Parathyroid adenoma (tissue), 2 donors: ENCODE data around the gene ELOVL6.

Experiments used
- H2AFZ ChIP-seq: fragments of 300-600 bp; sonication (generic); one replicate; pipeline ENCODE4 v1.7.0; 2017; ENCODE audit warnings: antibody characterized with exemption, mild to moderate bottlenecking
- H3K27ac ChIP-seq: fragments of 300-600 bp; sonication (generic); one replicate; pipeline ENCODE4 v1.7.0; 2017
- H3K27me3 ChIP-seq: fragments of 300-600 bp; sonication (generic); one replicate; pipeline ENCODE4 v1.7.0; 2017; ENCODE audit warnings: low read length; ENCODE audit not compliant: control insufficient read depth, insufficient read depth
- H3K36me3 ChIP-seq: fragments of 300-600 bp; sonication (generic); one replicate; pipeline ENCODE4 v1.7.0; 2017; ENCODE audit warnings: low read length; ENCODE audit not compliant: control insufficient read depth, insufficient read depth
- H3K4me1 ChIP-seq: fragments of 300-600 bp; sonication (generic); one replicate; pipeline ENCODE4 v1.7.0; 2017; ENCODE audit warnings: control low read depth
- H3K4me2 ChIP-seq: fragments of 300-600 bp; sonication (generic); one replicate; pipeline ENCODE4 v1.7.0; 2017; ENCODE audit warnings: low read length
- H3K4me3 ChIP-seq: fragments of 300-600 bp; sonication (generic); one replicate; pipeline ENCODE4 v1.7.0; 2017; ENCODE audit warnings: low read depth, low read length
- H3K79me2 ChIP-seq: fragments of 300-600 bp; sonication (generic); one replicate; pipeline ENCODE4 v1.7.0; 2017; ENCODE audit warnings: control low read depth
- H3K9ac ChIP-seq: fragments of 300-600 bp; sonication (generic); one replicate; pipeline ENCODE4 v1.7.0; 2017; ENCODE audit warnings: mild to moderate bottlenecking
- H3K9me3 ChIP-seq: fragments of 300-600 bp; sonication (generic); one replicate; pipeline ENCODE4 v1.7.0; 2017; ENCODE audit warnings: low read length; ENCODE audit not compliant: control insufficient read depth
- TF ChIP-seq, protein P1 (sequence below): fragments of 300-600 bp; sonication (generic); IDR thresholded peaks from one replicate; pipeline ENCODE4 v1.7.0; 2017; ENCODE audit warnings: antibody characterized with exemption, mild to moderate bottlenecking
- donor health status: primary hyperparathyroidism.

ELOVL6 gene

GRCh38 chr4:110003401-110004187 is 194.8 kb downstream of the ELOVL6 start:
- TF ChIP-seq, protein P1, sequence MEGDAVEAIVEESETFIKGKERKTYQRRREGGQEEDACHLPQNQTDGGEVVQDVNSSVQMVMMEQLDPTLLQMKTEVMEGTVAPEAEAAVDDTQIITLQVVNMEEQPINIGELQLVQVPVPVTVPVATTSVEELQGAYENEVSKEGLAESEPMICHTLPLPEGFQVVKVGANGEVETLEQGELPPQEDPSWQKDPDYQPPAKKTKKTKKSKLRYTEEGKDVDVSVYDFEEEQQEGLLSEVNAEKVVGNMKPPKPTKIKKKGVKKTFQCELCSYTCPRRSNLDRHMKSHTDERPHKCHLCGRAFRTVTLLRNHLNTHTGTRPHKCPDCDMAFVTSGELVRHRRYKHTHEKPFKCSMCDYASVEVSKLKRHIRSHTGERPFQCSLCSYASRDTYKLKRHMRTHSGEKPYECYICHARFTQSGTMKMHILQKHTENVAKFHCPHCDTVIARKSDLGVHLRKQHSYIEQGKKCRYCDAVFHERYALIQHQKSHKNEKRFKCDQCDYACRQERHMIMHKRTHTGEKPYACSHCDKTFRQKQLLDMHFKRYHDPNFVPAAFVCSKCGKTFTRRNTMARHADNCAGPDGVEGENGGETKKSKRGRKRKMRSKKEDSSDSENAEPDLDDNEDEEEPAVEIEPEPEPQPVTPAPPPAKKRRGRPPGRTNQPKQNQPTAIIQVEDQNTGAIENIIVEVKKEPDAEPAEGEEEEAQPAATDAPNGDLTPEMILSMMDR = no peak
- no peaks in the 10 kb centered on the region for H3K27me3 ChIP-seq
- no peak overlapping the region for H3K27ac ChIP-seq
- H2AFZ ChIP-seq = no peak overlapping the region
- no peaks in the 10 kb centered on the region for H3K79me2 ChIP-seq
- no peaks in the 10 kb centered on the region for H3K4me1 ChIP-seq
- H3K36me3 ChIP-seq = no peaks in the 10 kb centered on the region
- H3K9me3 ChIP-seq = no peaks in the 10 kb centered on the region
- H3K4me2 ChIP-seq = no peak overlapping the region
- H3K4me3 ChIP-seq = no peak overlapping the region
- H3K9ac ChIP-seq = no peak overlapping the region

DNA sequence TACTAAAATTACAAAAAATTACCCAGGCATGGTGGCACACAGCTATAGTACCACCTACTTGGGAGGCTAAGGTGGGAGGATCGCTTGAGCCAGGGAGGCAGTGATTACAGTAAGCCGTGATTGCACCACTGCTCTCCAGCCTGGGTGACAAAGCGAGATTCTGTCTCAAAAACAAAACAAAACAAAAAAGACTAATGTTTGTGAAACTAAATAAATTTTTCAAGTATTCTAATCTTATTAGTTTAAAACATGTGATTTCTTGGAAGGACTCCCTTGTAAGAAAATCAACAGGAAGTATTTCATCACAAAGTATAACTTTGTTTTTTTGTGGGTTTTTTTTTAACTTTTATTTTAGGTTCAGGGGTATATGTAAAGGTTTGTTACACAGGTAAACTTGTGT is 196.1 kb downstream of the ELOVL6 start:
- Histone ChIP-seq H3K4me3 (no peak overlapping the region), H3K9ac (no peak overlapping the region), H3K4me1 (no peaks in the 10 kb centered on the region), H3K9me3 (no peaks in the 10 kb centered on the region), H3K27me3 (no peaks in the 10 kb centered on the region), H3K36me3 (no peaks in the 10 kb centered on the region), H3K79me2 (no peaks in the 10 kb centered on the region), H3K27ac (no peak overlapping the region), H3K4me2 (no peak overlapping the region), H2AFZ (no peak overlapping the region)
- TF ChIP-seq, protein P1 = no peak

DNA sequence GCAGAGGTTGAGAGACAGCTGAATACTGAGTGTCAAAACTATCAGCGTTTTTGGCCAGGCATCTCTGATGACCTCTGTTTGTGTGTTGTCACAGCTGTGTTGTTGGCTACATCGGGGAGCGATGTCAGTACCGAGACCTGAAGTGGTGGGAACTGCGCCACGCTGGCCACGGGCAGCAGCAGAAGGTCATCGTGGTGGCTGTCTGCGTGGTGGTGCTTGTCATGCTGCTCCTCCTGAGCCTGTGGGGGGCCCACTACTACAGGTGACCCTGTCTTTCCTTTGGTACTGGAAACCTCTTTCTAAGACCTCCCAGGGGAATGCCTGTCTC is 198.9 kb downstream of the ELOVL6 start:
- Histone ChIP-seq H3K4me1 (no peaks in the 10 kb centered on the region), H3K4me2 (no peak overlapping the region), H3K79me2 (no peaks in the 10 kb centered on the region), H3K27me3 (no peaks in the 10 kb centered on the region), H3K27ac (no peak overlapping the region), H3K36me3 (no peaks in the 10 kb centered on the region), H3K4me3 (no peak overlapping the region), H3K9ac (no peak overlapping the region), H3K9me3 (no peaks in the 10 kb centered on the region), H2AFZ (no peak overlapping the region)
- TF ChIP-seq, protein P1 = no peak

DNA sequence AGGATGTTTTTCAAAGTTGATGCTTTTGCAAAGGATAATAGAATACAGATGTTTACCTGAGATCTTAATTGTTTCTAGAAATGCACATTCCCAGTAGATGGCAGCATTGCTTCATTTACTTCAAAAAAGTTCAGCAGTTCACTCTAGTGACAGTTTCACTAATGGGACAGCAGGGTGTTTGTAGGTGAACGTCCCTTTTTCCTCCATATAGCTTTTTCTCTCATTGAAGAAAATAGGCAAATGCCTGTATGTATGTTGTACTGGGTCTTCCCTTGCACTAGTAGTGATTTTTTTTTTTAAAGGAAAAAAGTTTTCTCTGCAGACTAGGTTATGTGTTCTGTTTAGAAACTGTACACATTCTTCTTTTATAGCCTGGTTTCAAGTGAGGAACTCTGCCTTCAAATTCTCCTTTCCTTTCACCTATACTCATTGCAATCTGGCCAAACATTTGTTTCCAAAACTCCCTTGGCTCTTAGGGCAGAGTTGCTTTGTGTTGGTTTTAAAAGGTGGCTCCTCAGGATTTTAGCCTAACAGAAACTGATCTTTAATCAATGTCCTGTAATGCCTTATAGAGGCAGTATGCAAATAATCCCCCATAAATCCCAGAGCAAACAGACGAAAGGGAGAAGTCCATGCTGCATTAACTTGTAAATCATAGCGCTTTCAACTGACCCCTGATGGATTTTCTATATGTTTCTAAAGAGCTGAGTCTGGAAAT is 199.4 kb downstream of the ELOVL6 start:
- no peaks in the 10 kb centered on the region for H3K4me1 ChIP-seq
- no peak overlapping the region for H3K4me2 ChIP-seq
- H3K27me3 ChIP-seq = no peaks in the 10 kb centered on the region
- H3K4me3 ChIP-seq = no peak overlapping the region
- H3K27ac ChIP-seq = no peak overlapping the region
- H3K79me2 ChIP-seq = no peaks in the 10 kb centered on the region
- no peak overlapping the region for H3K9ac ChIP-seq
- H2AFZ ChIP-seq = no peak overlapping the region
- TF ChIP-seq, protein P1 = peak; percentile 37
- H3K9me3 ChIP-seq = no peaks in the 10 kb centered on the region
- no peaks in the 10 kb centered on the region for H3K36me3 ChIP-seq
